ENCODE data around the gene INO80B.
"Not testable (repeated sequence)": the region's sequence is repeated elsewhere in the genome, so short reads cannot be mapped to it uniquely, and the experiment has no call there.

DNA sequence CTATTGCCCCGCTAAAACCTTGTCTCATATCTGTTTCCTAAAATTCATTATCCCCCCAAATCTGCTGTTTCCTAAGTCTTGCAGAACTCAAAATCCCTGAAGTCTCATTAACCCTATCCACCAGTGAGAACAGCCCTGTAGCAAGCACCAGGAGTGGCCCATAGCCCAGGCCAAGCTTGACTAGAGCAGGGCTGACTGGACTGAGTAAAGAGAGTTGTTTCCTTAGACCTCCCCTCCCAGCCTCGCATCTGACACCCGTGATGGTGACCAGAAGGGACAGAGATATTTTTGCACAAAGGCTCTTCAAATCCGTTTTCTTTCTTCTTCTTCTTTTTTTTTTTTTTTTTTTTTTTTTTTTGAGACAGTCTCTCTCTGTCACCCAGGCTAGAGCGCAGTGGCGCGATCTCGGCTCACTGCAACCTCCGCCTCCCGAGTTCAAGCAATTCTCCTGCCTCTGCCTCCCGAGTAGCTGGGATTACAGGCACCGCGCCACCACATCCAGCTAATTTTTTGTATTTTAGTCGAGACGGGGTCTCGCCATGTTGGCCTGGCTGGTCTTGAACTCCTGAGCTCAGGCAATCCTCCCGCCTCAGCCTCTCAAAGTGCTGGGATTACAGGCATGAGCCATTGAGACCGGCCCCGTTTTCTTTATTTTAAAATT, 34.3 kb upstream of the INO80B start:
- TF ChIP-seq EZH2phosphoT487 (IDR thresholded peaks at IDR 0.05; ENCODE audit: borderline replicate concordance, low read depth, low read length) = not testable (repeated sequence)
- TF ChIP-seq, protein P1, sequence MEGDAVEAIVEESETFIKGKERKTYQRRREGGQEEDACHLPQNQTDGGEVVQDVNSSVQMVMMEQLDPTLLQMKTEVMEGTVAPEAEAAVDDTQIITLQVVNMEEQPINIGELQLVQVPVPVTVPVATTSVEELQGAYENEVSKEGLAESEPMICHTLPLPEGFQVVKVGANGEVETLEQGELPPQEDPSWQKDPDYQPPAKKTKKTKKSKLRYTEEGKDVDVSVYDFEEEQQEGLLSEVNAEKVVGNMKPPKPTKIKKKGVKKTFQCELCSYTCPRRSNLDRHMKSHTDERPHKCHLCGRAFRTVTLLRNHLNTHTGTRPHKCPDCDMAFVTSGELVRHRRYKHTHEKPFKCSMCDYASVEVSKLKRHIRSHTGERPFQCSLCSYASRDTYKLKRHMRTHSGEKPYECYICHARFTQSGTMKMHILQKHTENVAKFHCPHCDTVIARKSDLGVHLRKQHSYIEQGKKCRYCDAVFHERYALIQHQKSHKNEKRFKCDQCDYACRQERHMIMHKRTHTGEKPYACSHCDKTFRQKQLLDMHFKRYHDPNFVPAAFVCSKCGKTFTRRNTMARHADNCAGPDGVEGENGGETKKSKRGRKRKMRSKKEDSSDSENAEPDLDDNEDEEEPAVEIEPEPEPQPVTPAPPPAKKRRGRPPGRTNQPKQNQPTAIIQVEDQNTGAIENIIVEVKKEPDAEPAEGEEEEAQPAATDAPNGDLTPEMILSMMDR (conservative IDR thresholded peaks at IDR 0.05; ENCODE audit: low read length) = not testable (repeated sequence)

All from OCI-LY7 (cell line).